GM20431 (cell line): ENCODE measurements around the gene ADORA2B.

Source experiments
- in situ Hi-C: fragments of 300-500 bp; cut with MseI, MboI; formaldehyde crosslinking; loops from one replicate; pipeline ENCODE4 v1.15.0; 2020; ENCODE audit warnings: low sequenced_read_pairs; ENCODE audit not compliant: unreplicated experiment

ADORA2B gene

GRCh38 chr17:15952048-15952532, 7.2 kb downstream of the ADORA2B start:
- in situ Hi-C loops: no loop called here

- in situ Hi-C loops: no loop called here
Observed at GRCh38 chr17:15952916-15953790, 8.2 kb downstream of the ADORA2B start.

GRCh38 chr17:15954222-15954621, 9.3 kb downstream of the ADORA2B start:
- in situ Hi-C loops: no loop called here

- in situ Hi-C loops: no loop called here
Observed at GRCh38 chr17:15955793-15956541, 11.0 kb downstream of the ADORA2B start.

- in situ Hi-C loops: no loop called here
Observed at GRCh38 chr17:15957206-15957605, 12.3 kb downstream of the ADORA2B start.

- in situ Hi-C loops: no loop called here
Observed at GRCh38 chr17:15957608-15958307, 12.8 kb downstream of the ADORA2B start.

- in situ Hi-C loops: no loop called here
Observed at GRCh38 chr17:15958484-15958854, 13.5 kb downstream of the ADORA2B start.

GRCh38 chr17:15963670-15964110, 18.8 kb downstream of the ADORA2B start:
- in situ Hi-C loops: no loop called here

GRCh38 chr17:15965528-15965927, 20.6 kb downstream of the ADORA2B start:
- in situ Hi-C loops: no loop called here

GRCh38 chr17:15966183-15966878, 21.4 kb downstream of the ADORA2B start:
- in situ Hi-C loops: no loop called here

- in situ Hi-C loops: no loop called here
Observed at GRCh38 chr17:15966879-15967248, 21.9 kb downstream of the ADORA2B start.

GRCh38 chr17:15967706-15968399, 22.9 kb downstream of the ADORA2B start:
- in situ Hi-C loops: no loop called here

GRCh38 chr17:15969463-15969862, 24.5 kb downstream of the ADORA2B start:
- in situ Hi-C loops: no loop called here

GRCh38 chr17:15970500-15970899, 25.6 kb downstream of the ADORA2B start:
- in situ Hi-C loops: no loop called here

GRCh38 chr17:15971098-15971678, 26.3 kb downstream of the ADORA2B start:
- in situ Hi-C loops: no loop called here

- in situ Hi-C loops: no loop called here
Observed at GRCh38 chr17:15971882-15972281, 27.0 kb downstream of the ADORA2B start.

- in situ Hi-C loops: no loop called here
Observed at GRCh38 chr17:15972497-15972951, 27.6 kb downstream of the ADORA2B start.

GRCh38 chr17:15973016-15973415, 28.1 kb downstream of the ADORA2B start:
- in situ Hi-C loops: no loop called here

- in situ Hi-C loops: no loop called here
Observed at GRCh38 chr17:15973834-15974233, 28.9 kb downstream of the ADORA2B start.
